K562 (cell line): ENCODE data around the gene AHNAK. TPM values are rescaled to one million over a fixed set of nuclear protein-coding genes. Genes with fewer than 3 reads are reported as not detected.

Source experiments
- ATAC-seq: fragments of 200-7000 bp; cut with Tn5 transposase; 3 replicates; pipeline ENCODE4 v1.9.1; 2020; ENCODE audit warnings: moderate library complexity
- BruUV-seq: library from RNA; stranded (reverse); fragments of 400-500 nt; replicated peaks from 2 replicates; lab custom pipeline; 2021; lab: Mats Ljungman, UMichigan
- CTCF ChIA-PET: fragments of 300-600 bp; formaldehyde crosslinking; extraction: SDS; loops from one replicate; lab custom pipeline; 2021; ENCODE audit warnings: low intra/inter-chr PET ratio; lab: Yijun Ruan, JAX
- POLR2A ChIA-PET: fragments of 300-600, 350-650 bp; sonication (Branson Sonifier 250); formaldehyde crosslinking; extraction: SDS; loops from one replicate; lab custom pipeline; 2021; ENCODE audit warnings: antibody characterized with exemption, inconsistent platforms; lab: Yijun Ruan, JAX
- DNase-seq, 4 experiments: peaks; one replicate each; pipeline versions ENCODE4 v3.0.0 to v3.0.0-alpha.2; 2011 to 2018; ENCODE audit warnings: low spot score in 3 of 4, mixed read lengths in 3 of 4; ENCODE audit errors: extremely low read depth in 1 of 4
- FAIRE-seq: peaks from 2 replicates; lab custom pipeline; 2011; peaks lifted over from hg19 to GRCh38; lab: Jason Lieb, UNC
- H2AFZ ChIP-seq: 2 replicates; pipeline ENCODE4 v1.6.0; 2011; ENCODE audit warnings: low read depth, low read length, control low read depth, inconsistent platforms
- H3K27ac ChIP-seq: fragments of 200-600 bp; 3 replicates; pipeline ENCODE4 v1.8.0; 2011; ENCODE audit warnings: low read depth, mild to moderate bottlenecking, control low read depth, inconsistent platforms, low read length, moderate library complexity, mixed read lengths; ENCODE audit errors: extremely low read depth
- H3K27me3 ChIP-seq, 2 experiments: fragments of 300-600 bp in 1 of 2; 2 replicates in 1 of 2; 3 replicates in 1 of 2; pipeline versions ENCODE4 v1.6.0 to v1.8.0; 2011; ENCODE audit warnings: inconsistent platforms in 2 of 2, low read length in 2 of 2, mild to moderate bottlenecking in 1 of 2, mixed read lengths in 1 of 2, moderate library complexity in 1 of 2; ENCODE audit not compliant: control insufficient read depth in 2 of 2, insufficient read depth in 2 of 2
- H3K36me3 ChIP-seq: fragments of 300-600 bp; 3 replicates; pipeline ENCODE4 v1.8.0; 2011; ENCODE audit warnings: mild to moderate bottlenecking, low read length, inconsistent platforms; ENCODE audit not compliant: control insufficient read depth, insufficient read depth
- H3K4me1 ChIP-seq, 2 experiments: fragments of 200-600 bp in 1 of 2; replicated peaks in 1 of 2; 2 replicates in 1 of 2; 3 replicates in 1 of 2; pipeline versions ENCODE4 v1.5.1 to v1.8.0; 2011; ENCODE audit warnings: inconsistent platforms in 2 of 2, low read length in 2 of 2, mild to moderate bottlenecking in 1 of 2, mixed read lengths in 1 of 2, moderate library complexity in 1 of 2; ENCODE audit not compliant: control insufficient read depth in 2 of 2, insufficient read depth in 2 of 2
- H3K4me2 ChIP-seq: 2 replicates; pipeline ENCODE4 v1.6.1; 2011; ENCODE audit warnings: low read length, control low read depth, inconsistent platforms, mixed read lengths; ENCODE audit not compliant: insufficient read depth
- H3K4me3 ChIP-seq: fragments of 200-600 bp; sonication (generic), shearing (Covaris generic); 2 replicates; pipeline ENCODE4 v1.5.1; 2016; ENCODE audit warnings: control low read depth, inconsistent platforms
- H3K79me2 ChIP-seq: fragments of 200-600 bp; 3 replicates; pipeline ENCODE4 v1.8.0; 2011; ENCODE audit warnings: low read length, inconsistent platforms; ENCODE audit not compliant: control insufficient read depth, insufficient read depth
- H3K9ac ChIP-seq, 2 experiments: 2 replicates each; pipeline versions ENCODE4 v1.6.0 to v1.6.1; 2011; ENCODE audit warnings: low read depth in 2 of 2, low read length in 2 of 2, control low read depth in 1 of 2, inconsistent platforms in 1 of 2, mild to moderate bottlenecking in 1 of 2, mixed read lengths in 1 of 2; ENCODE audit not compliant: insufficient read depth in 1 of 2
- H3K9me1 ChIP-seq: one replicate; pipeline ENCODE4 v1.6.0; 2011; ENCODE audit warnings: inconsistent platforms, mild to moderate bottlenecking, low read length, moderate library complexity; ENCODE audit not compliant: control insufficient read depth, insufficient read depth
- H3K9me3 ChIP-seq: replicated peaks from 2 replicates; pipeline ENCODE4 v1.5.1; 2011; ENCODE audit warnings: low read depth, low read length, inconsistent platforms; ENCODE audit not compliant: control insufficient read depth, insufficient read depth
- H4K20me1 ChIP-seq: replicated peaks from 2 replicates; pipeline ENCODE4 v1.6.1; 2011; ENCODE audit warnings: low read length, inconsistent platforms, mixed read lengths; ENCODE audit not compliant: control insufficient read depth, insufficient read depth
- BCOR ChIP-seq: fragments of 450-650 bp; IDR thresholded peaks from 2 replicates; pipeline ENCODE4 v1.6.1; 2016
- FOSL1 ChIP-seq: fragments of 200-800 bp; sonication (Bioruptor generic); conservative IDR thresholded peaks from 2 replicates; pipeline ENCODE4 v1.6.1; 2016; ENCODE audit warnings: missing genetic modification characterization, missing compliant biosample characterization
- PTBP1 ChIP-seq: fragments of 200-400 bp; formaldehyde crosslinking; IDR thresholded peaks from 2 replicates; pipeline ENCODE4 v1.6.1; 2017; ENCODE audit warnings: low read depth, low read length
- ZKSCAN1 ChIP-seq: fragments of 150-350 bp; IDR thresholded peaks from 2 replicates; pipeline ENCODE4 v1.6.1; 2016; ENCODE audit warnings: low read depth, low read length
- ZNF436 ChIP-seq: fragments of 250-450, 450-650 bp; sonication (Bioruptor Pico); formaldehyde crosslinking; IDR thresholded peaks from 2 replicates; pipeline ENCODE4 v1.7.0; 2020; ENCODE audit warnings: mild to moderate bottlenecking
- WGBS: fragments of 100-300 bp; shearing (Covaris generic); methylation state at CpG from one replicate; pipeline ENCODE4 v1.1.6; 2016; ENCODE audit warnings: low coverage, mixed read lengths; ENCODE audit not compliant: insufficient coverage; ENCODE audit errors: missing lambda C conversion rate; 5-methylcytosine and 5-hydroxymethylcytosine counted together
- in situ Hi-C: fragments of 300-500 bp; cut with MboI; formaldehyde crosslinking; loops from 4 replicates; pipeline ENCODE4 v1.15.0; 2018; ENCODE audit warnings: inconsistent platforms, mixed read lengths
- intact Hi-C: fragments of 100-400 bp; cut with micrococcal nuclease; formaldehyde crosslinking; loops from 2 replicates; pipeline ENCODE4 v1.14.2; 2022
- polyA plus RNA-seq, 8 experiments: library from polyadenylated mRNA; depleted of rRNA in 4 of 8; stranded (reverse) in 5 of 8; unstranded in 3 of 8; fragments of >200 nt; fragmentation: Nextera tagmentation in 2 of 8; fragmentation: Illumina TruSeq in 1 of 8; extraction: Ambion mirVana in 2 of 8; extraction: Trizol in 1 of 8; gene quantifications; 2 replicates each; pipeline versions ENCODE4 v1.2.1 to v1.2.3, GENCODE V29; 2011 to 2014; ENCODE audit warnings: inconsistent platforms in 1 of 8, missing spikeins in 1 of 8
- total RNA-seq, 7 experiments: library from RNA; depleted of rRNA in 6 of 7; stranded (reverse); fragments of >200 nt in 6 of 7; fragmentation: Illumina TruSeq in 2 of 7; extraction: Trizol in 2 of 7; gene quantifications; 2 replicates each; pipeline versions ENCODE4 v1.2.1 to v1.2.3, GENCODE V29; 2011 to 2021; ENCODE audit warnings: low replicate concordance in 1 of 7
- TF ChIP-seq, protein P1 (sequence below): fragments of 150-350 bp; conservative IDR thresholded peaks from 2 replicates; pipeline ENCODE4 v1.6.1; 2014; ENCODE audit warnings: low read length
- TF ChIP-seq, protein P2 (sequence below): fragments of 450-650 bp; IDR thresholded peaks from 2 replicates; pipeline ENCODE4 v1.6.1; 2017; ENCODE audit warnings: antibody characterized with exemption, mild to moderate bottlenecking

Gene AHNAK
- total and polyA plus RNA-seq, 9 of the 15 experiments (the other 6 are each of a cell fraction or from before 2014, with no cell fraction given) = 1.5 to 89.7 (median 45.0) TPM

- TF ChIP-seq, protein P1, sequence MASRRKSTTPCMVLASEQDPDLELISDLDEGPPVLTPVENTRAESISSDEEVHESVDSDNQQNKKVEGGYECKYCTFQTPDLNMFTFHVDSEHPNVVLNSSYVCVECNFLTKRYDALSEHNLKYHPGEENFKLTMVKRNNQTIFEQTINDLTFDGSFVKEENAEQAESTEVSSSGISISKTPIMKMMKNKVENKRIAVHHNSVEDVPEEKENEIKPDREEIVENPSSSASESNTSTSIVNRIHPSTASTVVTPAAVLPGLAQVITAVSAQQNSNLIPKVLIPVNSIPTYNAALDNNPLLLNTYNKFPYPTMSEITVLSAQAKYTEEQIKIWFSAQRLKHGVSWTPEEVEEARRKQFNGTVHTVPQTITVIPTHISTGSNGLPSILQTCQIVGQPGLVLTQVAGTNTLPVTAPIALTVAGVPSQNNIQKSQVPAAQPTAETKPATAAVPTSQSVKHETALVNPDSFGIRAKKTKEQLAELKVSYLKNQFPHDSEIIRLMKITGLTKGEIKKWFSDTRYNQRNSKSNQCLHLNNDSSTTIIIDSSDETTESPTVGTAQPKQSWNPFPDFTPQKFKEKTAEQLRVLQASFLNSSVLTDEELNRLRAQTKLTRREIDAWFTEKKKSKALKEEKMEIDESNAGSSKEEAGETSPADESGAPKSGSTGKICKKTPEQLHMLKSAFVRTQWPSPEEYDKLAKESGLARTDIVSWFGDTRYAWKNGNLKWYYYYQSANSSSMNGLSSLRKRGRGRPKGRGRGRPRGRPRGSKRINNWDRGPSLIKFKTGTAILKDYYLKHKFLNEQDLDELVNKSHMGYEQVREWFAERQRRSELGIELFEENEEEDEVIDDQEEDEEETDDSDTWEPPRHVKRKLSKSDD = no peak
- TF ChIP-seq PTBP1 (no peak), FOSL1 (no peak), ZKSCAN1 (peak; percentile 88; the same call in 1 of the 2 replicates), BCOR (no peak)
- TF ChIP-seq, all 486 proteins: peak for 12
These were observed 144.2 kb downstream of the AHNAK start (continued) for GRCh38 chr11:62402226-62402959.

GRCh38 chr11:62401811-62402210, 144.8 kb downstream of the AHNAK start:
- intact Hi-C loops = no loop called here
- Histone ChIP-seq H4K20me1 (no peaks in the 10 kb centered on the region), H3K4me3 (no peak overlapping the region), H3K79me2 (no peaks in the 10 kb centered on the region), H3K9ac (peak overlapping the region in 1 of 2 experiments; percentile 63; a peak in 2 of 4 replicates), H3K4me1 (peaks cover 36 to 56% of the 10 kb centered on the region in 2 experiments), H2AFZ (peak overlapping the region; percentile 75), H3K9me3 (no peaks in the 10 kb centered on the region), H3K9me1 (no peaks in the 10 kb centered on the region), H3K4me2 (no peak overlapping the region), H3K27ac (no peak overlapping the region), H3K36me3 (no peaks in the 10 kb centered on the region), H3K27me3 (no peaks in the 10 kb centered on the region)
- ATAC-seq = no peak
- WGBS = 77% methylated on average over 6 of the region's 7 CpGs
- no TSS peak for BruUV-seq
- in situ Hi-C loops = no loop called here
- ChIA-PET POLR2A (interaction anchor here (0.6 to 0.9 kb wide), 4 partner anchors 9 to 270 kb away, joined by 3 to 5 read pairs (median 4); partner anchors contain the start of gene UQCC3), CTCF (no interaction called here)
- peak; percentile 49 for FAIRE-seq
- DNase-seq = no peak
- TF ChIP-seq ZNF436 = no peak
- TF ChIP-seq, protein P2, sequence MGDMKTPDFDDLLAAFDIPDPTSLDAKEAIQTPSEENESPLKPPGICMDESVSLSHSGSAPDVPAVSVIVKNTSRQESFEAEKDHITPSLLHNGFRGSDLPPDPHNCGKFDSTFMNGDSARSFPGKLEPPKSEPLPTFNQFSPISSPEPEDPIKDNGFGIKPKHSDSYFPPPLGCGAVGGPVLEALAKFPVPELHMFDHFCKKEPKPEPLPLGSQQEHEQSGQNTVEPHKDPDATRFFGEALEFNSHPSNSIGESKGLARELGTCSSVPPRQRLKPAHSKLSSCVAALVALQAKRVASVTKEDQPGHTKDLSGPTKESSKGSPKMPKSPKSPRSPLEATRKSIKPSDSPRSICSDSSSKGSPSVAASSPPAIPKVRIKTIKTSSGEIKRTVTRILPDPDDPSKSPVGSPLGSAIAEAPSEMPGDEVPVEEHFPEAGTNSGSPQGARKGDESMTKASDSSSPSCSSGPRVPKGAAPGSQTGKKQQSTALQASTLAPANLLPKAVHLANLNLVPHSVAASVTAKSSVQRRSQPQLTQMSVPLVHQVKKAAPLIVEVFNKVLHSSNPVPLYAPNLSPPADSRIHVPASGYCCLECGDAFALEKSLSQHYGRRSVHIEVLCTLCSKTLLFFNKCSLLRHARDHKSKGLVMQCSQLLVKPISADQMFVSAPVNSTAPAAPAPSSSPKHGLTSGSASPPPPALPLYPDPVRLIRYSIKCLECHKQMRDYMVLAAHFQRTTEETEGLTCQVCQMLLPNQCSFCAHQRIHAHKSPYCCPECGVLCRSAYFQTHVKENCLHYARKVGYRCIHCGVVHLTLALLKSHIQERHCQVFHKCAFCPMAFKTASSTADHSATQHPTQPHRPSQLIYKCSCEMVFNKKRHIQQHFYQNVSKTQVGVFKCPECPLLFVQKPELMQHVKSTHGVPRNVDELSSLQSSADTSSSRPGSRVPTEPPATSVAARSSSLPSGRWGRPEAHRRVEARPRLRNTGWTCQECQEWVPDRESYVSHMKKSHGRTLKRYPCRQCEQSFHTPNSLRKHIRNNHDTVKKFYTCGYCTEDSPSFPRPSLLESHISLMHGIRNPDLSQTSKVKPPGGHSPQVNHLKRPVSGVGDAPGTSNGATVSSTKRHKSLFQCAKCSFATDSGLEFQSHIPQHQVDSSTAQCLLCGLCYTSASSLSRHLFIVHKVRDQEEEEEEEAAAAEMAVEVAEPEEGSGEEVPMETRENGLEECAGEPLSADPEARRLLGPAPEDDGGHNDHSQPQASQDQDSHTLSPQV = 0 out of 2 replicates have a peak, but pooled peaks have one; percentile 4
